Right atrium auricular region (tissue), 2 donors: ENCODE measurements around the gene DUSP28. TPM values are rescaled to one million over a fixed set of nuclear protein-coding genes. Genes with fewer than 3 reads are reported as not detected.
A peak's percentile ranks its signal among the peaks of the same experiment; 100 is the strongest.

Experiments
- DNase-seq: peaks from one replicate; pipeline ENCODE4 v3.0.0-alpha.2; 2019; ENCODE audit warnings: low spot score
- H3K27ac ChIP-seq, 2 donors: fragments of 200-600 bp; sonication (generic); 1 replicate in 1 of 2; 2 replicates in 1 of 2; pipeline ENCODE4 v1.5.1; 2016 to 2019
- H3K27me3 ChIP-seq, 2 donors: fragments of 200-600 bp; sonication (generic); one replicate each; pipeline versions ENCODE4 v1.5.1 to v1.6.0; 2017 to 2019
- H3K36me3 ChIP-seq: fragments of 200-600 bp; sonication (generic); one replicate; pipeline ENCODE4 v1.5.1; 2016
- H3K4me1 ChIP-seq, 2 donors: fragments of 200-600 bp; sonication (generic); one replicate each; pipeline versions ENCODE4 v1.5.1 to v1.6.0; 2017 to 2019
- H3K4me3 ChIP-seq, 2 donors: fragments of 200-600 bp; sonication (generic); 1 replicate in 1 of 2; 2 replicates in 1 of 2; pipeline ENCODE4 v1.5.1; 2017 to 2019; ENCODE audit warnings: mild to moderate bottlenecking in 1 of 2, moderate library complexity in 1 of 2
- H3K9me3 ChIP-seq, 2 donors: fragments of 200-600 bp; sonication (generic); one replicate each; pipeline ENCODE4 v1.5.1; 2019
- CTCF ChIP-seq, 2 donors: fragments of 200-600 bp; sonication (generic); IDR thresholded peaks; one replicate each; pipeline ENCODE4 v1.5.1; 2019; ENCODE audit warnings: antibody characterized with exemption in 2 of 2
- total RNA-seq, 2 donors: library from RNA; depleted of rRNA; stranded (reverse); fragments of >200 nt; gene quantifications; one replicate each; pipeline ENCODE4 v1.1.0, GENCODE V29; 2016

Gene DUSP28
- total RNA-seq, 2 donors from 2014 or later: 12.0 to 17.5 TPM

- Histone ChIP-seq H3K27ac (peak overlapping the region; percentile 92 to 95), H3K36me3 (no peaks in the 10 kb centered on the region), H3K27me3 (no peaks in the 10 kb centered on the region), H3K9me3 (no peaks in the 10 kb centered on the region), H3K4me3 (no peak overlapping the region), H3K4me1 (peaks cover 0 to 56% of the 10 kb centered on the region in 2 donors)
- no peak for TF ChIP-seq CTCF (IDR thresholded peaks at IDR 0.05)
- peak; percentile 40 for DNase-seq
These were observed 4.6 kb downstream of the DUSP28 start for GRCh38 chr2:240564561-240565332.

- no peaks in the 10 kb centered on the region for H3K36me3 ChIP-seq
- no peaks in the 10 kb centered on the region for H3K9me3 ChIP-seq
- no peak for TF ChIP-seq CTCF (IDR thresholded peaks at IDR 0.05)
- peak overlapping the region; percentile 92 to 95 for H3K27ac ChIP-seq
- H3K27me3 ChIP-seq: no peaks in the 10 kb centered on the region
- H3K4me3 ChIP-seq: peak overlapping the region; percentile 22 to 81
- H3K4me1 ChIP-seq: peaks cover 0 to 62% of the 10 kb centered on the region in 2 donors
- DNase-seq: peak; percentile 91
These were observed 5.4 kb downstream of the DUSP28 start for GRCh38 chr2:240565333-240566202.

- H3K27ac ChIP-seq: peak overlapping the region; percentile 92 to 95
- peak overlapping the region; percentile 22 to 81 for H3K4me3 ChIP-seq
- DNase-seq: peak; percentile 92
- H3K9me3 ChIP-seq: no peaks in the 10 kb centered on the region
- peaks cover 0 to 64% of the 10 kb centered on the region in 2 donors for H3K4me1 ChIP-seq
- TF ChIP-seq CTCF (IDR thresholded peaks at IDR 0.05): peak; percentile 98 to 99
- no peaks in the 10 kb centered on the region for H3K27me3 ChIP-seq
- no peaks in the 10 kb centered on the region for H3K36me3 ChIP-seq
These were observed 6.3 kb downstream of the DUSP28 start for GRCh38 chr2:240566203-240567136.

GRCh38 chr2:240567137-240567871, 7.1 kb downstream of the DUSP28 start:
- Histone ChIP-seq H3K9me3 (no peaks in the 10 kb centered on the region), H3K4me3 (peak overlapping the region; percentile 72 to 81), H3K4me1 (peaks cover 0 to 56% of the 10 kb centered on the region in 2 donors), H3K27me3 (no peaks in the 10 kb centered on the region), H3K36me3 (peaks cover under 1% of the 10 kb centered on the region), H3K27ac (peak overlapping the region; percentile 92 to 95)
- no peak for TF ChIP-seq CTCF (IDR thresholded peaks at IDR 0.05)
- DNase-seq: peak; percentile 65
